Glomerular visceral epithelial cell (primary cell): ENCODE data around the gene TGM4.
A peak's percentile ranks its signal among the peaks of the same experiment; 100 is the strongest.

ENCODE experiments used
- DNase-seq: peaks from one replicate; pipeline ENCODE4 v3.0.0-alpha.2; 2016; ENCODE audit errors: extremely low spot score

The TGM4 gene

GRCh38 chr3:44880284-44880683 is 5.9 kb downstream of the TGM4 start:
- no peak for DNase-seq

GRCh38 chr3:44883213-44883955 is 9.0 kb downstream of the TGM4 start:
- no peak for DNase-seq

- DNase-seq = peak; percentile 97
These were observed 9.6 kb downstream of the TGM4 start for GRCh38 chr3:44883999-44884431.

GRCh38 chr3:44885618-44886017 is 11.2 kb downstream of the TGM4 start:
- peak; percentile 96 for DNase-seq

- DNase-seq = peak; percentile 15
These were observed 12.2 kb downstream of the TGM4 start for GRCh38 chr3:44886561-44886960.

GRCh38 chr3:44887101-44887500 is 12.7 kb downstream of the TGM4 start:
- no peak for DNase-seq

- no peak for DNase-seq
These were observed 15.8 kb downstream of the TGM4 start for GRCh38 chr3:44890258-44890657.

GRCh38 chr3:44890852-44891251 is 16.4 kb downstream of the TGM4 start:
- DNase-seq = no peak

- DNase-seq = no peak
These were observed 18.3 kb downstream of the TGM4 start for GRCh38 chr3:44892689-44893088.

- peak; percentile 77 for DNase-seq
These were observed 18.7 kb downstream of the TGM4 start for GRCh38 chr3:44893097-44893496.

- peak; percentile 36 for DNase-seq
These were observed 20.1 kb downstream of the TGM4 start for GRCh38 chr3:44894485-44894884.

GRCh38 chr3:44896440-44896839 is 22.0 kb downstream of the TGM4 start:
- DNase-seq = no peak

GRCh38 chr3:44899683-44900367 is 25.4 kb downstream of the TGM4 start:
- no peak for DNase-seq

GRCh38 chr3:44902628-44903027 is 28.2 kb downstream of the TGM4 start:
- DNase-seq = no peak

- DNase-seq = no peak
These were observed 28.9 kb downstream of the TGM4 start for GRCh38 chr3:44903314-44903713.

GRCh38 chr3:44903751-44904150 is 29.3 kb downstream of the TGM4 start:
- no peak for DNase-seq

GRCh38 chr3:44905446-44906157 is 31.2 kb downstream of the TGM4 start:
- DNase-seq = no peak

- peak; percentile 21 for DNase-seq
These were observed 32.6 kb downstream of the TGM4 start for GRCh38 chr3:44906997-44907396.

- DNase-seq = no peak
These were observed 33.2 kb downstream of the TGM4 start for GRCh38 chr3:44907612-44908011.

- DNase-seq = no peak
These were observed 34.7 kb downstream of the TGM4 start for GRCh38 chr3:44909063-44909462.

GRCh38 chr3:44910693-44911092 is 36.3 kb downstream of the TGM4 start:
- no peak for DNase-seq

GRCh38 chr3:44913868-44914468 is 39.6 kb downstream of the TGM4 start:
- peak; percentile 58 for DNase-seq
